GM12874 (cell line): ENCODE results near the gene TFE3.

Experiments
- CTCF ChIP-seq: IDR thresholded peaks from 2 replicates; pipeline ENCODE4 v1.5.1; 2011; ENCODE audit warnings: low read depth, mild to moderate bottlenecking, control low read depth, low read length, moderate library complexity; ENCODE audit not compliant: insufficient read depth

TFE3 gene

GRCh38 chrX:49059681-49060085, 16.5 kb upstream of the TFE3 start:
- TF ChIP-seq CTCF: no peak

- no peak for TF ChIP-seq CTCF
Measured at GRCh38 chrX:49059201-49059600, 16.0 kb upstream of the TFE3 start.

GRCh38 chrX:49058794-49059193, 15.6 kb upstream of the TFE3 start, which contains the start of gene CCDC120:
Gene CCDC120, plus strand, starts transcription at chrX:49058999. Its CDS starts 3,043 bp downstream, at chrX:49062042.
- TF ChIP-seq CTCF: no peak

GRCh38 chrX:49054073-49054762, 11.1 kb upstream of the TFE3 start:
- no peak for TF ChIP-seq CTCF

GRCh38 chrX:49053223-49054072, 10.3 kb upstream of the TFE3 start:
- TF ChIP-seq CTCF: no peak

- no peak for TF ChIP-seq CTCF
Measured at GRCh38 chrX:49043987-49044281, 777 bp upstream of the TFE3 start.

- TF ChIP-seq CTCF: no peak
Measured at GRCh38 chrX:49042581-49043219, 457 bp downstream of the TFE3 start.
